H1 (cell line): ENCODE measurements around the gene EHHADH. TPM values are rescaled to one million over a fixed set of nuclear protein-coding genes. Genes with fewer than 3 reads are reported as not detected.

ENCODE experiments used
- polyA plus RNA-seq, 7 experiments: library from polyadenylated mRNA; depleted of rRNA in 3 of 7; stranded (reverse) in 5 of 7; unstranded in 2 of 7; fragments of >200 nt in 5 of 7; fragments of 200-250 nt in 2 of 7; gene quantifications; 1 replicate in 5 of 7; 2 replicates in 1 of 7; 4 replicates in 1 of 7; pipeline versions ENCODE4 v1.2.1 to v1.2.3, GENCODE V29; 2011 to 2013; ENCODE audit warnings: missing spikeins in 2 of 7, mixed read lengths in 2 of 7
- total RNA-seq: library from RNA; stranded (reverse); fragmentation: NEBNext Ultra II Directional; extraction: Animal tissue kit (Norgen Biotek cat#: 25700); gene quantifications from 2 replicates; pipeline ENCODE4 v1.2.1, GENCODE V29; 2021
- TF ChIP-seq, protein P1 (sequence below): fragments of 300-600 bp; sonication (generic); IDR thresholded peaks from 2 replicates; pipeline ENCODE4 v1.7.1; 2012; ENCODE audit warnings: low read length, moderate library complexity, mild to moderate bottlenecking, inconsistent platforms; ENCODE audit not compliant: insufficient replicate concordance

EHHADH gene
- total and polyA plus RNA-seq, 2 of the 8 experiments (the other 6 are each of a cell fraction or from before 2014, with no cell fraction given), result 1.4 to 3.5 TPM

DNA sequence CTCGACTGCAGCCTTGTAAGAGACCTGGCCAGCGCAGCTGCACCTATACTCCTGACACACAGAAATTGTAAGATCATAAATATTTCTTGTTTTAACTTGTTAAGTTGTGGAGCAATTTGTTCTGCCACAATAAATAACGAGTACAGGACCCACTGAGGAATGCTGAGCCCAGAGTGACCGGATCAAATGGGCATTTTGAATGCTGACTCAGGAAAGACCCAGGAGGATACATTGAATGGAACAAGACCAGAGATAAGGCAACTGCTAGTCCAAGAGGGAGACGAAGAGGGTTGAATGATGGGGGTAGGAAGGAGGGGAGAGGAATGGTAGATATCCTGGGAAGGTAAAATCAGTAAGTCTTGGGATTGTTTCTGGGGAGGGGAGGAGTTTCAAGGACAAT, 92.1 kb downstream of the EHHADH start (continued):
- TF ChIP-seq, protein P1, sequence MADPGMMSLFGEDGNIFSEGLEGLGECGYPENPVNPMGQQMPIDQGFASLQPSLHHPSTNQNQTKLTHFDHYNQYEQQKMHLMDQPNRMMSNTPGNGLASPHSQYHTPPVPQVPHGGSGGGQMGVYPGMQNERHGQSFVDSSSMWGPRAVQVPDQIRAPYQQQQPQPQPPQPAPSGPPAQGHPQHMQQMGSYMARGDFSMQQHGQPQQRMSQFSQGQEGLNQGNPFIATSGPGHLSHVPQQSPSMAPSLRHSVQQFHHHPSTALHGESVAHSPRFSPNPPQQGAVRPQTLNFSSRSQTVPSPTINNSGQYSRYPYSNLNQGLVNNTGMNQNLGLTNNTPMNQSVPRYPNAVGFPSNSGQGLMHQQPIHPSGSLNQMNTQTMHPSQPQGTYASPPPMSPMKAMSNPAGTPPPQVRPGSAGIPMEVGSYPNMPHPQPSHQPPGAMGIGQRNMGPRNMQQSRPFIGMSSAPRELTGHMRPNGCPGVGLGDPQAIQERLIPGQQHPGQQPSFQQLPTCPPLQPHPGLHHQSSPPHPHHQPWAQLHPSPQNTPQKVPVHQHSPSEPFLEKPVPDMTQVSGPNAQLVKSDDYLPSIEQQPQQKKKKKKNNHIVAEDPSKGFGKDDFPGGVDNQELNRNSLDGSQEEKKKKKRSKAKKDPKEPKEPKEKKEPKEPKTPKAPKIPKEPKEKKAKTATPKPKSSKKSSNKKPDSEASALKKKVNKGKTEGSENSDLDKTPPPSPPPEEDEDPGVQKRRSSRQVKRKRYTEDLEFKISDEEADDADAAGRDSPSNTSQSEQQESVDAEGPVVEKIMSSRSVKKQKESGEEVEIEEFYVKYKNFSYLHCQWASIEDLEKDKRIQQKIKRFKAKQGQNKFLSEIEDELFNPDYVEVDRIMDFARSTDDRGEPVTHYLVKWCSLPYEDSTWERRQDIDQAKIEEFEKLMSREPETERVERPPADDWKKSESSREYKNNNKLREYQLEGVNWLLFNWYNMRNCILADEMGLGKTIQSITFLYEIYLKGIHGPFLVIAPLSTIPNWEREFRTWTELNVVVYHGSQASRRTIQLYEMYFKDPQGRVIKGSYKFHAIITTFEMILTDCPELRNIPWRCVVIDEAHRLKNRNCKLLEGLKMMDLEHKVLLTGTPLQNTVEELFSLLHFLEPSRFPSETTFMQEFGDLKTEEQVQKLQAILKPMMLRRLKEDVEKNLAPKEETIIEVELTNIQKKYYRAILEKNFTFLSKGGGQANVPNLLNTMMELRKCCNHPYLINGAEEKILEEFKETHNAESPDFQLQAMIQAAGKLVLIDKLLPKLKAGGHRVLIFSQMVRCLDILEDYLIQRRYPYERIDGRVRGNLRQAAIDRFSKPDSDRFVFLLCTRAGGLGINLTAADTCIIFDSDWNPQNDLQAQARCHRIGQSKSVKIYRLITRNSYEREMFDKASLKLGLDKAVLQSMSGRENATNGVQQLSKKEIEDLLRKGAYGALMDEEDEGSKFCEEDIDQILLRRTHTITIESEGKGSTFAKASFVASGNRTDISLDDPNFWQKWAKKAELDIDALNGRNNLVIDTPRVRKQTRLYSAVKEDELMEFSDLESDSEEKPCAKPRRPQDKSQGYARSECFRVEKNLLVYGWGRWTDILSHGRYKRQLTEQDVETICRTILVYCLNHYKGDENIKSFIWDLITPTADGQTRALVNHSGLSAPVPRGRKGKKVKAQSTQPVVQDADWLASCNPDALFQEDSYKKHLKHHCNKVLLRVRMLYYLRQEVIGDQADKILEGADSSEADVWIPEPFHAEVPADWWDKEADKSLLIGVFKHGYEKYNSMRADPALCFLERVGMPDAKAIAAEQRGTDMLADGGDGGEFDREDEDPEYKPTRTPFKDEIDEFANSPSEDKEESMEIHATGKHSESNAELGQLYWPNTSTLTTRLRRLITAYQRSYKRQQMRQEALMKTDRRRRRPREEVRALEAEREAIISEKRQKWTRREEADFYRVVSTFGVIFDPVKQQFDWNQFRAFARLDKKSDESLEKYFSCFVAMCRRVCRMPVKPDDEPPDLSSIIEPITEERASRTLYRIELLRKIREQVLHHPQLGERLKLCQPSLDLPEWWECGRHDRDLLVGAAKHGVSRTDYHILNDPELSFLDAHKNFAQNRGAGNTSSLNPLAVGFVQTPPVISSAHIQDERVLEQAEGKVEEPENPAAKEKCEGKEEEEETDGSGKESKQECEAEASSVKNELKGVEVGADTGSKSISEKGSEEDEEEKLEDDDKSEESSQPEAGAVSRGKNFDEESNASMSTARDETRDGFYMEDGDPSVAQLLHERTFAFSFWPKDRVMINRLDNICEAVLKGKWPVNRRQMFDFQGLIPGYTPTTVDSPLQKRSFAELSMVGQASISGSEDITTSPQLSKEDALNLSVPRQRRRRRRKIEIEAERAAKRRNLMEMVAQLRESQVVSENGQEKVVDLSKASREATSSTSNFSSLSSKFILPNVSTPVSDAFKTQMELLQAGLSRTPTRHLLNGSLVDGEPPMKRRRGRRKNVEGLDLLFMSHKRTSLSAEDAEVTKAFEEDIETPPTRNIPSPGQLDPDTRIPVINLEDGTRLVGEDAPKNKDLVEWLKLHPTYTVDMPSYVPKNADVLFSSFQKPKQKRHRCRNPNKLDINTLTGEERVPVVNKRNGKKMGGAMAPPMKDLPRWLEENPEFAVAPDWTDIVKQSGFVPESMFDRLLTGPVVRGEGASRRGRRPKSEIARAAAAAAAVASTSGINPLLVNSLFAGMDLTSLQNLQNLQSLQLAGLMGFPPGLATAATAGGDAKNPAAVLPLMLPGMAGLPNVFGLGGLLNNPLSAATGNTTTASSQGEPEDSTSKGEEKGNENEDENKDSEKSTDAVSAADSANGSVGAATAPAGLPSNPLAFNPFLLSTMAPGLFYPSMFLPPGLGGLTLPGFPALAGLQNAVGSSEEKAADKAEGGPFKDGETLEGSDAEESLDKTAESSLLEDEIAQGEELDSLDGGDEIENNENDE, result no peak
